Kidney glomerular epithelial cell (primary cell): ENCODE measurements around the gene ULK3.

ENCODE experiments used
- DNase-seq: peaks from one replicate; lab custom pipeline; 2025; lab: John Stamatoyannopoulos, UW

ULK3 gene

DNA sequence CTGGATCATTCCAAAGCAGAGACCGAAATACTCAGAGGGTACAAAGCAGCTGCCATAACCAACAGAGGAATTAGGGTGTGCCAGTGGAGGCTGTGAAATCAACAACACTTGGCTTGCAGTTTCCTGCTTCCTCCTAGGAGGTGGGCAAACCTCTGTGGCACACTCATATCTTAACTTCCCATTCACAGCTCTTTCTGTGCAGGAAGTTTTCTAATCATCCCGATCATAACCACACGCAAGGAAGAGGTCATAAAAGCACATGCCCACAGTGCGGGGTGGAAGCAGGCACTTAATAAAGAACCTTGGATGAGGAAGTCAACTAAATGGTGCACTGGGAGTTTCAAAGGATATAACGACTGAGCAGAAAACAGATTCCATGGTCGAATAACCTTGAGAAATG, 25.1 kb upstream of the ULK3 start:
- no peak for DNase-seq

- no peak for DNase-seq
Observed at GRCh38 chr15:74867466-74868038, 24.6 kb upstream of the ULK3 start.

- DNase-seq = peak; percentile 51
Observed at GRCh38 chr15:74866090-74866489, 23.1 kb upstream of the ULK3 start.

DNA sequence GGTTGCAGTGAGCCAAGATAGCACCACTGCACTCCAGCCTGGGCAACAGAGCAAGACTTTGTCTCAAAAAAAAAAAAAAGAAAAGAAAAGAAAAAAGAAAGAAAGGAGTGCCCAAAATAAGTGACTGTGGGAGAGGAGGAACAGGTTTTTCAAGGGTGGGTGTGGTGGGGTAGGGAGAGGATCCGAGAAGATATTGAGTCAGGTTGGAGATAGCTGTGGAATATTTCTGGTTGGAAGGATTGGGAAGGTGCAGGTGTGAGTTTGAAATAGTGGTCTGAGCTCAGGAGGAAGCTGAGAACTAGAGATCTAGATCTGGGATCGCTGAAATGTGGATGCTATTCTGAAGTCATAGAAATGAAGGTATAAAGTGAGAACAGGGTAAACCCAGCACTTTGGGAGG, 22.4 kb upstream of the ULK3 start:
- DNase-seq = no peak

DNA sequence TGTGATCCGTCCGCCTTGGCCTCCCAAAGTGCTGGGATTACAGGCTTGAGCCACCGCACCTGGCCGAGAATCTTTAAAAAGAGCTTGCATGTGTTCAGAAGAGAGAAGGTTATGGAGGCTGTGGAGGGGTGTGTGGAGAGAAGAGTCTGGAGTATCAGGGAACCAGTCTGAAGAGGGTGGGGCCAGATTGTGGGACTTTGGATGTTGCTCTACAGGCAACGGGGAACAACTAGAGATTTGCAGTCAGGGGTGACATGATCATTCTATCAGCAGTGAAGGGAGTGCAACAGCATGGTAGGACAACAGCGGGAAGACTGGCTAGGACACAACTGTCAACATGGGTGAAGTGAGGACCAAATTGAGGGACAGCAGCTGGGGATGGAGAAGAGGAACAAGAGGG, 21.3 kb upstream of the ULK3 start:
- DNase-seq = no peak

DNA sequence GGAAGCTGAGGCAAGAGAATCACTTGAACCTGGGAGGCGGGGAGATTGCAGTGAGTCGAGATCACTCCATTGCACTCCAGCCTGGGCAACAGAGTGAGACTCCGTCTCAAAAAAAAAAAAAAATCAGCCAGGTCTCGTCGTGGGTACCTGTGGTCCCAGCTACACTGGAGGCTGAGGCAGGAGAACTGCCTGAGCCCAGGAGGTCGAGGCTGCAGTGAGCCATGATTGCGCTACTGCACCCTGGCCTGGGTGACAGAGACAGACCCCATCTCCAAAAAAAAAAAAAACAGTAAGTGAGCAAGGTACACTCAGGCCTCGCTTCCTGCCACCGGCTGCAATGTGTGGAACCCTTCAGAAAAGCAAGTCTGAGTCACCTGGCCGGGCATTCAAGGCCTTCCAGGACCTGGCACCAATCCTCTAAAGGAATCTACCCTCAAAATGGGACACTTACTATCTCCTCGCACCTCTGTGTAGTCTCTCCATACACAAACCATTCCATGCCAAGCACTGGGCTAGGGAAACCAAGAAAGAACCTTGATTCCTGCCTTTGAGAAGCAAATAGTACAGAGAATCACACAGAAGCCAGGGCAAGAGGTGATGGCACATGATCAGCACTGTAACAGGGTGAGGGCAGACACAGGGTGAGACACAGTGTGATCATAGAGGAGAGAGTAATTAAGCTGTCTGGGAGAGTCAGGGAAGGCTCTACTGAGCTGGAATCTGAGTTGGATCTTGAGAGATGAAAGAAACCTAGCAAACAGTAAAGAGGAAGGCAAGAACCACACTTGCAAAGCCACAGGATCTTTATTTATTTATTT, 20.5 kb upstream of the ULK3 start:
- DNase-seq = peak; percentile 73

DNA sequence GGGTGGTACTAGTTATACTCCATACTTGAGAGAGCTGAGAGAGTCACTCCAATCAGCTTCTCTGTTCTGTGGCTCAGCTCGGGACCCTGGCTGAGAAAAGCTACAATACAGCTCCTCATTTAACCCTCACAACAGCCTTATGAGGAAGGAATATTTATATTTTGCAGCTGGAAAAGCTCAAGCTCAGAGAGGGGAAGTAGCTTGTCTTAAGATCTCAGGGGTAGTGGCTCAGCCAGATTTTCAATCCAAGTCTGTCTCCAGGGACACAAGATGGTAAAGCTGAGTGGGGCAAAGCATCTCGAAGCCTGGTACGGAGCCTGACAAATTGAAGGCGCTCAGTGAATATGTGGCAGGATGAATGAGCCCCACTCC, 15.4 kb upstream of the ULK3 start:
- no peak for DNase-seq

- no peak for DNase-seq
Observed at GRCh38 chr15:74857671-74858368, 14.9 kb upstream of the ULK3 start.

DNA sequence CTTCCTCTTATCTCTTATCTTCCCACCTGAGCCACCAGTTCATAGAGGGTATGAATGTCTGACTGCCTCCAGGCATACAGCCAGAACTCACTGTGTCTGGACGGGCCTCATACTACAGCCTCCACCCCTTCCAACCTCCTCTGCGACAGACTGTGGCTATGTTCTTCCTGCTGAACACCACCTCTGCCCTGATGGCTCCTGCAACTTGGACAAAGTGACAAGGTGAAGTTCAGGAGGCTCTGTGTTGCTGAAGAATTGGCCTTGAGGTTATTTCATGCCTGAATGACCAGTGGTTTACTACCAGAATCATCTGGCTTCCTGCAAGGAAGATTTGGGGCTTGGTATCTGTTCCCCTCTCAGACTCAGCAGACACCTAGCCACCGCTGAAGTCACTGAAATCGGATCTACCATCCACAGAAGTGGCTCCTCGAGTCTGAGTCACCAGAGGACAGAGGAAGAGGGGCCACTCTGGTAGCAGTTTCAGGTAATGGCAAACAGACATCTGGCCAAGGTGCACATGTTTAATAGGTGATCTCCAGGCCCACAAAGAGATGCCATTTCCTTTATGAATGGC, 14.2 kb upstream of the ULK3 start:
- DNase-seq = no peak

- DNase-seq = no peak
Observed at GRCh38 chr15:74856537-74856936, 13.6 kb upstream of the ULK3 start.

GRCh38 chr15:74855857-74856256, 12.9 kb upstream of the ULK3 start:
- DNase-seq = no peak

- no peak for DNase-seq
Observed at GRCh38 chr15:74854453-74855022, 11.6 kb upstream of the ULK3 start.

DNA sequence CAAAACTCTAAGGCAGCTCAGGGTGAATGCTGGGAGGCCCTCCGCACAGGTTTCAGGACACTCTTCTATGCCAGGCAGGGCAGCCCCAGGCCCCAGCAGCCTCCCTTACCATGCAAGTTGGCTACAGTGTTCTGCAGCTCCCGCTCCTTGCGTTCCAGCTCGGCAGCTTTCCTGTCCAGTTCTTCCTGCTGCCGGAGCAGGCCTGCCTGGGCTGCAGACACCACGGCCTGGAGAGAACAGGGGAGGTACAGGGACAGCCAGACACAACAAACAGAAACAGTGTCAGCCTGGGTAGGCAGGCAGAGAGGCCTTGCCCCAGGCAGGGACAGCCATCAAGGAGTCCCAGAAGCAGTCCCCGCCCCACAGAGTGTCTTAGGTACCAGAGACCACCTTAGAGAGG, 9.0 kb upstream of the ULK3 start:
- no peak for DNase-seq

GRCh38 chr15:74850393-74850792, 7.4 kb upstream of the ULK3 start:
- DNase-seq = no peak

- peak; percentile 28 for DNase-seq
Observed at GRCh38 chr15:74847432-74847831, 4.5 kb upstream of the ULK3 start.

GRCh38 chr15:74845581-74845980, 2.6 kb upstream of the ULK3 start:
- no peak for DNase-seq

GRCh38 chr15:74845208-74845568, 2.2 kb upstream of the ULK3 start:
- no peak for DNase-seq

GRCh38 chr15:74844319-74845207, 1.6 kb upstream of the ULK3 start:
- no peak for DNase-seq

DNA sequence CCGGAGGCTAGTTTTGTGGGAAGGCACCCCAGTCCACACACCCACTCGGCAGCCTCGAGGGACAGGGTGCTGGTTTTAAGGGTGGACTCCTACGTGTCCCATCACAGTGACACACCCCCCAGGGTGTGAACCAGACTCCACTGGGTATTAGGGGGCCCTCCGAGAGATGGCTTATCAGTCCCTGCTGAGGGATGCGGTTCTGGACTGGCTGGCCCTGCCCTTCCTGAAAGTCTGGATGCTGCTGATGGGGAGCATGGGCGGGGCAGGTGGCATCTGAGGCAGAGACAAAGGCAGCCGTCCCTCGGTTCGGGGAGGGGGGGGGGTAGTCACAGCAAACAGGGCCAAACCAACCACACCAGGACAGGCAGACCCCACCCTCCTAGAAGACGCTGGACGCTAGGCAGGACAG, 939 bp upstream of the ULK3 start:
- DNase-seq = no peak

- no peak for DNase-seq
Observed at GRCh38 chr15:74843445-74843828, 481 bp upstream of the ULK3 start.

- DNase-seq = no peak
Observed at GRCh38 chr15:74841891-74842373, 1.0 kb downstream of the ULK3 start.
